DMS53 treated with DMSO at 0.1 percent for 48 hours (cell line): Measurements from ENCODE around the gene ZNF438.
"Not testable (repeated sequence)": the region's sequence is repeated elsewhere in the genome, so short reads cannot be mapped to it uniquely, and the experiment has no call there.

Experiments used
- DNase-seq: peaks from one replicate; lab custom pipeline; 2025; ENCODE audit not compliant: unreplicated experiment; lab: John Stamatoyannopoulos, UW

The ZNF438 gene

GRCh38 chr10:30963992-30964930, 67.4 kb downstream of the ZNF438 start:
- no peak for DNase-seq

GRCh38 chr10:30962522-30962921, 69.1 kb downstream of the ZNF438 start:
- DNase-seq = no peak

- no peak for DNase-seq
Measured at GRCh38 chr10:30959836-30960210, 71.8 kb downstream of the ZNF438 start.

- not testable (repeated sequence) for DNase-seq
Measured at GRCh38 chr10:30949218-30949617, 82.4 kb downstream of the ZNF438 start.

GRCh38 chr10:30944005-30944404, 87.7 kb downstream of the ZNF438 start:
- DNase-seq = no peak

- no peak for DNase-seq
Measured at GRCh38 chr10:30943451-30943850, 88.2 kb downstream of the ZNF438 start.

GRCh38 chr10:30940256-30940655, 91.4 kb downstream of the ZNF438 start:
- DNase-seq = no peak

GRCh38 chr10:30939643-30940251, 91.9 kb downstream of the ZNF438 start:
- no peak for DNase-seq

GRCh38 chr10:30935078-30935477, 96.6 kb downstream of the ZNF438 start:
- no peak for DNase-seq

GRCh38 chr10:30931094-30931493, 100.6 kb downstream of the ZNF438 start:
- no peak for DNase-seq

GRCh38 chr10:30929901-30930520, 101.7 kb downstream of the ZNF438 start:
- no peak for DNase-seq

- not testable (repeated sequence) for DNase-seq
Measured at GRCh38 chr10:30929311-30929729, 102.3 kb downstream of the ZNF438 start.

- DNase-seq = no peak
Measured at GRCh38 chr10:30928742-30929141, 102.9 kb downstream of the ZNF438 start.

- DNase-seq = no peak
Measured at GRCh38 chr10:30918651-30919050, 113.0 kb downstream of the ZNF438 start.

GRCh38 chr10:30917789-30918188, 113.9 kb downstream of the ZNF438 start:
- DNase-seq = no peak

- DNase-seq = no peak
Measured at GRCh38 chr10:30917067-30917466, 114.6 kb downstream of the ZNF438 start.

- no peak for DNase-seq
Measured at GRCh38 chr10:30915146-30915545, 116.5 kb downstream of the ZNF438 start.

GRCh38 chr10:30911303-30911863, 120.3 kb downstream of the ZNF438 start:
- DNase-seq = no peak

GRCh38 chr10:30903397-30904138, 128.1 kb downstream of the ZNF438 start:
- DNase-seq = no peak

GRCh38 chr10:30902621-30903396, 128.9 kb downstream of the ZNF438 start:
- DNase-seq = no peak
